ENCODE results near the gene LCP1. TPM values are rescaled to one million over a fixed set of nuclear protein-coding genes. Genes with fewer than 3 reads are reported as not detected.

LCP1 gene
- polyA plus RNA-seq, 4 donors: 14.1 to 35.5 (median 24.7) TPM

Other genes starting within 250 kb of the LCP1 start
- 10 to 100 TPM in 3 of 4 donors, 1 to 10 TPM in 1; 9.2 to 34.5 (median 10.8) TPM for gene ZC3H13, start 129.4 kb downstream of the LCP1 start, polyA plus RNA-seq
- gene CPB2, start 77.1 kb downstream of the LCP1 start, polyA plus RNA-seq: under 1 TPM in 1 of 4 donors, not detected in 3; 0.06 TPM
- under 1 TPM in 1 of 4 donors, not detected in 3; 0.03 TPM for gene LRRC63, start 29.8 kb upstream of the LCP1 start, polyA plus RNA-seq
- gene RUBCNL, start 205.1 kb upstream of the LCP1 start, polyA plus RNA-seq: 1 to 10 TPM in 3 of 4 donors, under 1 TPM in 1; 0.67 to 6.2 (median 3.2) TPM